T47D (cell line): ENCODE data around the gene SPINT1.

Experiments
- DNase-seq, 2 experiments: peaks; one replicate each; pipeline versions ENCODE4 v3.0.0 to v3.0.0-alpha.2; 2011 to 2012; ENCODE audit warnings: low read depth in 1 of 2, low spot score in 1 of 2
- JUND ChIP-seq: IDR thresholded peaks from 2 replicates; pipeline ENCODE4 v1.6.1; 2012; ENCODE audit warnings: low read depth
- in situ Hi-C: cut with HindIII; loops from 2 replicates; pipeline ENCODE4 v1.10.0; 2016; ENCODE audit warnings: low sequenced_read_pairs, low pct_unique_long_range_greater_than_20kb

SPINT1 gene, protein sequence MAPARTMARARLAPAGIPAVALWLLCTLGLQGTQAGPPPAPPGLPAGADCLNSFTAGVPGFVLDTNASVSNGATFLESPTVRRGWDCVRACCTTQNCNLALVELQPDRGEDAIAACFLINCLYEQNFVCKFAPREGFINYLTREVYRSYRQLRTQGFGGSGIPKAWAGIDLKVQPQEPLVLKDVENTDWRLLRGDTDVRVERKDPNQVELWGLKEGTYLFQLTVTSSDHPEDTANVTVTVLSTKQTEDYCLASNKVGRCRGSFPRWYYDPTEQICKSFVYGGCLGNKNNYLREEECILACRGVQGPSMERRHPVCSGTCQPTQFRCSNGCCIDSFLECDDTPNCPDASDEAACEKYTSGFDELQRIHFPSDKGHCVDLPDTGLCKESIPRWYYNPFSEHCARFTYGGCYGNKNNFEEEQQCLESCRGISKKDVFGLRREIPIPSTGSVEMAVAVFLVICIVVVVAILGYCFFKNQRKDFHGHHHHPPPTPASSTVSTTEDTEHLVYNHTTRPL

DNA sequence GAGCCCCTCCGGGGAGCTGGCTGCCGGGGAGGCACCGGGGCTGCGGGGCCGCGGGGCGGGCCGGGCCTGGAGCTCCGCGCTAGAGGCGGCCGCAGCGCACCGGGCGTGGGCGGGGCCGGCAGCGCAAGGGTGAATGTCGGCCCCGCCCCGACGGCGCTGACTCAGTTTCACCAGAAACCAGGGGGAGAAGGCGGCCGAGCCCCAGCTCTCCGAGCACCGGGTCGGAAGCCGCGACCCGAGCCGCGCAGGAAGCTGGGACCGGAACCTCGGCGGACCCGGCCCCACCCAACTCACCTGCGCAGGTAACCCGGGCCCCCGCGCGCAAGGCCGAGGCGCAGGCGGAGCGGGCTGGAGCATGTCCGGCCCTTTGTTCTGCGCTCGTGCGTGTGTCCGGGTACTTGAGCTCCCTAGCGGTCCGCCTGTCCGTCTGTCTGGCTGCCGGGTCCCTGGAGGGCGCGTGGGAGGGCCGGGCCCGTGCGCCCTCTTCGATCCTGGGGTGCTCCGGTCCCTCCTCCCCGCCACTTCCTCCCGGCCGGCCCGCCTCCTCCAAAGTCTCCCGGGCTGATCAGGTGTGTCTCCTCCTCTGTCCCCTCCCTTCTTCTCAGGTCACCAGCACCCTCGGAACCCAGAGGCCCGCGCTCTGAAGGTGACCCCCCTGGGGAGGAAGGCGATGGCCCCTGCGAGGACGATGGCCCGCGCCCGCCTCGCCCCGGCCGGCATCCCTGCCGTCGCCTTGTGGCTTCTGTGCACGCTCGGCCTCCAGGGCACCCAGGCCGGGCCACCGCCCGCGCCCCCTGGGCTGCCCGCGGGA is at the start of gene SPINT1:
SPINT1 (plus strand) TSS at position 164 of the 811 bp plus-strand sequence; CDS start at position 671, 507 bp downstream.
- DNase-seq = peak; percentile 67 to 85
- TF ChIP-seq JUND = no peak
- in situ Hi-C loops = no loop called here

DNA sequence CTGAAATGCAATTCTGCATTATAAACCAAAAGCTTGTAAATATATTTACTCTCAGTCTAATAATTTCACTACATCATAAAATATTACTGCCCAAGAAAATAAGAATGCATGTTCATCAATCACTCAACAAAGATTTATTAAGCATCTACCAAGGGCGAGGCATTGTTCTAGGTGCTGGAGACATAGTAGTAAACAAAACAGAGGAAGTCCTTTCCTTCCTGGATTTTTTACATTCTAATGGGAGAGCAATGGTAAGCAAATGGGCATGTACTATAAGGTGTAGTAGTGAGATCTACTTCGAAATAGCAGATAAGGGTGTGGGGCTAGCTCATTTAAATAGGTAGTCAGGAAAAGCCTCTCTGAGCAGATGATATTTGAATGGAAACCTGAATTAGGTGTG is 47.8 kb upstream of the SPINT1 start:
- TF ChIP-seq JUND = no peak
- in situ Hi-C loops = no loop called here
- DNase-seq = no peak

DNA sequence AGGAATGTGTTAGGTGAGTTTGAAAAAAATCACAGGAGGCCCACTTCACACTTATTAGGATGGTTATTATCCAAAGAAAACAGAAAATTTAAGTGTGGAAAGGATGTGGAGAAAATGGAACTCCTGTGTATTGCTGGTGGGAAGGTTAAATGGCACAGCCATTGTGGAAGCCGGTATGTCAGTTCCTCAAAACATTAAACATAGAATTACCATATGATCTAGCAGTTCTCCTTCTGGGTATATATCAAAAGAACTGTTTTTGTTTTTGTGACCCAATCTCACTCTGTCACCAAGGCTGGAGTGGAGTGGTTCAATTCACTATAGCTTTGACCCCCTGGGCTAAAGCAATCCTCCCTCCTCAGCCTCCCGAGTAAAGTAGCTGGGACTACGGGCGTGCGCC is 47.3 kb upstream of the SPINT1 start:
- no peak for TF ChIP-seq JUND
- in situ Hi-C loops = no loop called here
- no peak for DNase-seq

DNA sequence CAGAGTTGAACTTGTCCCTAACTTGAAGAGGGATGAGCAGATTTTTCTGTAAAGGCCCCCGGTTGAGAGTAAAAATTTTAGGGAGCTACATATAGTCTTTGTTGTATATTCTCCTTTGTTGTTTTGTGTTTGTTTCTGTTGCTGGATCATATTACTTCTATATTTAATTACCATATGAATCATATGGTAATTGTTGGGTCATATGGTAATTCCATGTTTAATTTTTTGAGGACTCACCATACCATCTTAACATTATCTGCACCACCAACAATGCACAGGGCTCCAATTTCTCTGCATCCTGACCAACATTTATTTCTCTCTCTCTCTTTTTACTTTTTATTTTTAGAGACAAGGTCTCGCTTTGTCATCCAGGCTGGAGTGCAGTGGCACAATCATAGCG is 44.3 kb upstream of the SPINT1 start:
- in situ Hi-C loops = no loop called here
- DNase-seq = no peak
- no peak for TF ChIP-seq JUND

DNA sequence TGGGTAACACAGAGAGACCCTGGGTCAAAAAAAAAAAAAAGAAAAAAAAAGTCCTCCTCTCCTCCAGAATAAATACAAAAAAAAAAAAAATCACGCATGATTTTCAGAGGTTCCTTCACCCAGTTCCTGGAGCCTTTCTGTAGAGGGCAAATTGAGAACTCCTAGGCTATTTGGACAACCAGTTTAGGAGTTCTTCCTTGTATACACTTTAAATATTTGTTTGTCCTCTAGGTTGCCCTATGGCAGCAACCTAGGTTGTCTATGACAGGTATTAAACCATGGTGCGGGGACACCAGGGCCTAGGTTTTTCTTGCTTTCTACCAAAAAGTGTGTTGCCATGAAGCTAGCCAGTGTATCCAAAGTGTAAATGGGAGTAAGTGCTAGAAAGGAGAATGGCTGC is 40.8 kb upstream of the SPINT1 start:
- in situ Hi-C loops = no loop called here
- peak in 1 of 2 experiments; percentile 60 for DNase-seq
- no peak for TF ChIP-seq JUND

DNA sequence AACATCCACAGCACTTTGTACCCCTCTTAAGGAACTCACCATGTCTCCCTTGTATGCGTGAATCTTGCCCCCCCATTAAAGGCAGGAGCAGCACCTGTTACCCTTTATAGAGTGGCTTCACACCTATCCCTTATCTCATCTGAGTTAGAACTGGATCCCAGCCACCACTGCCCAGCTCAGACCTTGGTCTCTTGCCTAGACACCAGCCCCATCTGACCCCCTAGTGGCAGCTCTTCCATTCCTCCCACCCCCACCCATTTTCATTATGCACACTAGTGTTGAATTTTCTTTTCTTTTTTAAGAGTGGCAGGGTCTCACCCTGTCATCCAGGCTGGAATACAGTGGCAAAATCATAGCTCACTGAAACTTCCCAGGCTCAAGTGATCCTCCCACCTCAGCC is 40.2 kb upstream of the SPINT1 start:
- in situ Hi-C loops = no loop called here
- no peak for DNase-seq
- TF ChIP-seq JUND = no peak

DNA sequence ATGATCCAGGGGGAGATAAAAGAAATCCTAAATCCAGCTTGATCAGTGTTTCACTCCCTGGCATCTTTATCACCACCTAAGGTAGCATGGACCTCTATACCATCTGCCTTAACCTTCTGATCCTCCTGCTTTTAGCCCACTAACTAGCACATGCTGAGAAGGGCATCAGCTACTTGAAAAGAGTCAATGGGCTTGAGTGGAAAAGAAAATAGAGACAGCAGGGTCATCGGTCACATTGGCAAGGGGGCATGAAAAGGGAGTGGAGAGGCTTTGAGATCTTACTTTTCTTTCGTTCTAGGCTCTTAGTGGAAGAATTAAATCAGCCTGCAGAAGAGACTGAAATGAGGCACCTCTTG is 37.2 kb upstream of the SPINT1 start:
- in situ Hi-C loops = no loop called here
- TF ChIP-seq JUND = no peak
- DNase-seq = no peak

DNA sequence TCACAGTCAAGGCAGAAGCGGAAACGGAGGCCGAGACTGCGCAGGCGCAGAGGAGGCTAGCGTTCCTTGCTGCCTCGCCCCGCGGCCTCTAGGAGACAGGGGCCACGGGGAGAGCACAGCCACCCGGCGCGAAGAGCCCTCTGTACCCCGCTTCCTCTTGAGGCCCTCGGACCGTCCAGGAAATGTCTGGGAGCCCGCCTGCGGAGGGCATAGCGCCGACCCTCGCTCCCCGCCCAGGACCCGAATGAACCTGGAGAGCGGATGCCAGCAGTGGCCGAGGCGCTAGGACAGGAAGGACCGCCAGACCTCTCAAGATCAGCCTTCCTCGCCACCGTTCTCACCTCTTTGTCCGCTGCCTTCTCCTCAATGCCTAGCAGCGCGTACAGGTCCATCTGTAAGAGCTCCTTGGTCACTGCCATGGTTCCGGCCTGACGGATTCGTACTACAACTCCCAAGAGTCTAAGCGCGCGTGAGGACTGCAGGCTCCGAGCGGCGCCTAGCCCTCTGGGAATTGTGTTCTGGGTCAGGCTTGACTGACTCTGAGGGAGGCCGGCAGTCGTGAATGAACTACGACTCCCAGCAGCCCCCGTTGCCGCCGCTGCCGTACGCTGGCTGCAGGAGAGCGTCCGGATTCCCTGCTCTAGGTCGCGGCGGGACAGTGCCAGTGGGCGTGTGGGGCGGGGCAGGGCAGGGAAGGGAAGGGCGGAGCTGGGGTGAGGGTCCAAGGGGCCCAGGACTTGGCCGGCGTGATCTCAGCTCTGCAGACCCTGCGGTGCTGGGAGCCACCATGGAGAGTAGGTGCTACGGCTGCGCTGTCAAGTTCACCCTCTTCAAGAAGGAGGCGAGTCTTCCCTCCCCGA is 36.6 kb upstream of the SPINT1 start, which contains the start of the genes DNAJC17 and ZFYVE19:
DNAJC17 (minus strand) TSS at position 446 of the 860 bp plus-strand sequence; CDS start at position 419, 27 bp downstream.
ZFYVE19 (plus strand) TSS at position 62 of the 860 bp plus-strand sequence; CDS start at position 563, 501 bp downstream.
- in situ Hi-C loops = no loop called here
- no peak for TF ChIP-seq JUND
- DNase-seq = peak; percentile 69 to 98

DNA sequence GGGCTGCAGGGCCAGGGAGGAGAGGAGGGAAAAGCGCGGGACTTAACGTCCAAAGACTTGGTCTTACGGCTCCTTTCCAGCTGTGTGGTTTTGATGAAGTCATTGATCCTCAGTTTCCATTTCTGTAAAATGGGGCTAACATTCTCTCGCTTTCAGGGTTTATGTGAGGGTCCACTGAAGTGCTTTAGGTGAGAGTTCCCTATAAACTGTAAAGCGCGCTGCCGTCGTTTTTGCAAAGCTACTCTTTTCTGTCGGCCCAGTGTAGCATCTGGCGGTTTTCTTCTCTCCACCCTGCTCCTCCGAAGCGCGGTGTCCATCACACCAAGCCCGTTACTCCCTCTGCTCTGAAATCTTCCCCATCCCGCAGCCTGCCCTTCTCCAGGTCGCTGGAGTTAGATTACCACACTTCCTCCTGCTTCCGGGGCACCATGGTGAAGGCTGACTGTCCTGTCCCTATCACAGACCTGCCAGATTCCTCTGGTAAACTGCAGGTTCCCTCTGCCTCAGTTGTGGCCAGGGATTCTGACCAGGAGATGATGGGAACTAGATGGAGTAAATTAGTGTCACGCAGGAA is 35.9 kb upstream of the SPINT1 start:
- no peak for TF ChIP-seq JUND
- no peak for DNase-seq

DNA sequence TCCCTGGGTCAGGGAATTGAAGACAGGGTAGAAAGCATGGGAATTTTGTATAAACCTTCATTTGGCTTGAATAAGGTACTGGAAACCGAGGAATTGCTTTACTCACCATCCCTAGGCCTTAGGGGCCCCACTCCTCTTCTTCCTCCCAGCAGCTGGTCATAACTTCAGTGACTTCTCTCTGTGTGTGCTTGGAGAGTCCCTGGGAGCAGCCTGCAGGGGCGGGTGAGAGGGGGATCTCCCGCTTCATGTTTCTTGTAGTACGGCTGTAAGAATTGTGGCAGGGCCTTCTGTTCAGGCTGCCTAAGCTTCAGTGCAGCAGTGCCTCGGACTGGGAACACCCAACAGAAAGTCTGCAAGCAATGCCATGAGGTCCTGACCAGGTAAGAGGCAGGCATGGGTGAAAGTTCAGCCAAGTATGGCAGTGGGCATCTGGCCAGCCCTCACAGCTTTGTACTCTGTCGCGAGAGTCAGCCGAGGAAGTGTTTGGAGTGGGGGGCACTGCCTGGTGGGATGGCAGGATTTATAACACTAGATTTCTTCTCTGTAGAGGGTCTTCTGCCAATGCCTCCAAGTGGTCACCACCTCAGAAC is 34.9 kb upstream of the SPINT1 start:
- in situ Hi-C loops = no loop called here
- TF ChIP-seq JUND = no peak
- DNase-seq = no peak

More for the DNA sequence above, 35.9 kb upstream of the SPINT1 start:
- in situ Hi-C loops = no loop called here

DNA sequence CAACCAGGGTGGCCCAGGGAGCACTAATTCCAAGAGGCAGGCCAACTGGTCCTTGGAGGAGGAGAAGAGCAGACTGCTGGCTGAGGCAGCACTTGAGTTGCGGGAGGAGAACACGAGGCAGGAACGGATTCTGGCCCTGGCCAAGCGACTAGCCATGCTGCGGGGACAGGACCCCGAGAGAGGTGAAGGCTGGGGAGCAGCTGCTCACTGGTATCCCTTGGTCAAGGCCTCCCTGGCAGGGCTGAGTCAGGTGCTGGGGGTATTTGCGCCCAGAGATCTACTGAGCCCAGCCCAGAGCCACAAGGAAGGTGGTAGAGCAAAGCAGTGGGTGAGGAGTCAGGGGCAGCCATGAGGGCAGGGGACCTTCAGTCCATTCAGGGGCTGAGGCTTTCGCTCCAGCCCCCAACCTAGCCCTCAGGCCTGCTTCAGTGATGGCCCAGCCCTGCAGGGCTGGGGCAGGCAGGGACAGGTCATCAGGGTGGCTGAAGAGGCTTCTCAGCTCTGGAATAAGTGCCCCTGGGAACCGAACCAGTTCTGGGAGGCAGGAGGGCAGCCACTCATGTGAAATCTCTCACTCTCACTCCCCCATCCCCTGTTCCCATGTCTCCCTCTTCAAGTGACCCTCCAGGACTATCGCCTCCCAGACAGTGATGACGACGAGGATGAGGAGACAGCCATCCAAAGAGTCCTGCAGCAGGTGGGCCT is 31.0 kb upstream of the SPINT1 start:
- in situ Hi-C loops = no loop called here
- no peak for TF ChIP-seq JUND

More for the DNA sequence above, 31.0 kb upstream of the SPINT1 start:
- no peak for DNase-seq
